ENCODE results near the gene MACO1. TPM values are rescaled to one million over a fixed set of nuclear protein-coding genes. Genes with fewer than 3 reads are reported as not detected.

MACO1 gene
- total and polyA plus RNA-seq, 9 of the 15 experiments (the other 6 are each of a cell fraction or from before 2014, with no cell fraction given) = 4.6 to 28.4 (median 21.7) TPM

GRCh38 chr1:25428475-25429166 is 2.1 kb upstream of the MACO1 start (continued):
- 0 out of 2 replicates have a peak, but pooled peaks have one; percentile 7 for TF ChIP-seq THAP12 (CRISPR knock-in tag; IDR thresholded peaks at IDR 0.05)
- TF ChIP-seq HINFP (tag; conservative IDR thresholded peaks at IDR 0.05; ENCODE audit: low read depth) = peak; percentile 51; the same call in 1 of the 2 replicates
- no peak for TF ChIP-seq ZNF561 (CRISPR knock-in tag; conservative IDR thresholded peaks at IDR 0.05)
- peak; percentile 20; the same call in 1 of the 2 replicates for TF ChIP-seq ZNF239 (CRISPR knock-in tag; IDR thresholded peaks at IDR 0.05)
- no peak for TF ChIP-seq HMG20A (CRISPR knock-in tag; conservative IDR thresholded peaks at IDR 0.05)
- no peak for TF ChIP-seq PYGO2 (tag; IDR thresholded peaks at IDR 0.05)
- peak; percentile 34 to 41; a peak in 2 of 4 replicates for TF ChIP-seq MAZ (CRISPR knock-in tag; conservative IDR thresholded peaks at IDR 0.05 in 1 of 2, IDR thresholded peaks at IDR 0.05 in 1 of 2)

All from K562 (cell line).